ENCODE measurements around the gene CENPA.

Gene CENPA

DNA sequence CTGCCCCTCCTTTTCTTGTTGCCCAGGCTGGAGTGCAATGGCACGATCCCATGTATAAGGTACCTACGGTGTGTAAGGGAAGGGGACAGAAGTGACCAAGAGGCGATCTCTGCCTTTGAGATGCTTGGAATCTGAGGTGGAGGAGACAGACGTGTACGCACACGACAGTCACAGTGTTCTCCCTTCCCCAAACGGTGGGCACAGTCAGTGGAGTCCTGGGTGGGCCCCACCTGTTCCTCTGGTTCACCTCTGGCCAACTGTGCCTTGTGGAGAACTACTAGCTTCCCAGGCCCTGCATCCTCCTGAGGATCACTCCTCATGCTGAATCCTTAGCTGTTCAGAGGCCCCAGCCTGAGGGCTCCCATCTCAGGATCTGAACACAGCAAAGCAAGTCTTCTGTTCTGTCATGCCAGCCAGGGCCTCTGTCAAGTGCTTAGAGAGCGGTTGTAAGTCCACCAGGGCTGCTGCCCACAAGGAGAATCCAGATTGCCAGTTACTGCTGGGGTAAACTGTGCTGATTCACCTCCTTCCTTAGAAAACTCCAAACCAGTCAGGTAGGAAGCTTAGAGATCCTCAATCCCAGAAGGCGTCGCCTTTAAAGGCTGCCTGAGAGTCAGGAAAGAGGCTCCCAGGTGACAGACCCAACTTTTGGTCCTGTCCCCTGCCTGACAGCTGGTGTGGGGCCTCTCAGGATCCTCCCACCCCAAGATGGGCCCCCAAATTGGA, 20.2 kb upstream of the CENPA start:
- POLR2A ChIA-PET = no interaction called here
- no peak for DNase-seq (ENCODE audit: extremely low spot score)
- CTCF ChIA-PET = no interaction called here
- TF ChIP-seq SP1 (IDR thresholded peaks at IDR 0.05) (no peak), FOXK2 (IDR thresholded peaks at IDR 0.05) (no peak), BHLHE40 (IDR thresholded peaks at IDR 0.05; ENCODE audit: borderline replicate concordance) (no peak), ELF4 (IDR thresholded peaks at IDR 0.05) (no peak), LEF1 (IDR thresholded peaks at IDR 0.05; ENCODE audit: borderline replicate concordance) (no peak), SUZ12 (IDR thresholded peaks at IDR 0.05) (no peak), CTBP1 (IDR thresholded peaks at IDR 0.05; ENCODE audit: borderline replicate concordance) (no peak), L3MBTL2 (conservative IDR thresholded peaks at IDR 0.05) (no peak), FOXM1 (IDR thresholded peaks at IDR 0.05; ENCODE audit: borderline replicate concordance) (no peak), NFRKB (IDR thresholded peaks at IDR 0.05) (no peak), FOXA1 (IDR thresholded peaks at IDR 0.05) (no peak), TARDBP (IDR thresholded peaks at IDR 0.05) (no peak), HDGF (IDR thresholded peaks at IDR 0.05; ENCODE audit: borderline replicate concordance) (no peak), ARNT (IDR thresholded peaks at IDR 0.05) (no peak), ZNF384 (IDR thresholded peaks at IDR 0.05) (no peak)
- TF ChIP-seq, protein P1, sequence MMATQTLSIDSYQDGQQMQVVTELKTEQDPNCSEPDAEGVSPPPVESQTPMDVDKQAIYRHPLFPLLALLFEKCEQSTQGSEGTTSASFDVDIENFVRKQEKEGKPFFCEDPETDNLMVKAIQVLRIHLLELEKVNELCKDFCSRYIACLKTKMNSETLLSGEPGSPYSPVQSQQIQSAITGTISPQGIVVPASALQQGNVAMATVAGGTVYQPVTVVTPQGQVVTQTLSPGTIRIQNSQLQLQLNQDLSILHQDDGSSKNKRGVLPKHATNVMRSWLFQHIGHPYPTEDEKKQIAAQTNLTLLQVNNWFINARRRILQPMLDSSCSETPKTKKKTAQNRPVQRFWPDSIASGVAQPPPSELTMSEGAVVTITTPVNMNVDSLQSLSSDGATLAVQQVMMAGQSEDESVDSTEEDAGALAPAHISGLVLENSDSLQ (IDR thresholded peaks at IDR 0.05) = no peak

DNA sequence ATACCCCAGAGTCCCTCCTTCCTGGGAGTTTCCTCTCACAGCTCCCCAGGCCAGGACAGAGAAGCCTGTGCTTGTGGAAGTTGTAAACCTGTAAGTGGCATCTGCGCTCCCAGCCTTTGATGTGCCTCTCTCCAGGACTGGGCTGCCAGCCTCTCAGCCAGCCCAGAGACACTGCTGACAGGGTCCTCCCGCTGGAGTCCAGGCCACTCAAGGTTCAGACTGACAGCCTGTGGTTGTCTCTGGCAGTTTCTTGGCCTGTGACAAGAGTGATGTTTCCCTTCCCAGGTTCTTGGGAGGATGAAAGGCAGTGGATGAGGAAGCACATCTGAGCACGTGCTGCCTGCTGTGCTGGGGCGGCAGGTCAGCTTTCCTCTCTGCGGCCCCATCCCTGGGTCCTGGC, 18.7 kb upstream of the CENPA start:
- TF ChIP-seq FOXA1 (IDR thresholded peaks at IDR 0.05) (no peak), LEF1 (IDR thresholded peaks at IDR 0.05; ENCODE audit: borderline replicate concordance) (no peak), CTBP1 (IDR thresholded peaks at IDR 0.05; ENCODE audit: borderline replicate concordance) (no peak)
- ChIA-PET POLR2A (no interaction called here), CTCF (no interaction called here)
- DNase-seq (ENCODE audit: extremely low spot score) = no peak

DNA sequence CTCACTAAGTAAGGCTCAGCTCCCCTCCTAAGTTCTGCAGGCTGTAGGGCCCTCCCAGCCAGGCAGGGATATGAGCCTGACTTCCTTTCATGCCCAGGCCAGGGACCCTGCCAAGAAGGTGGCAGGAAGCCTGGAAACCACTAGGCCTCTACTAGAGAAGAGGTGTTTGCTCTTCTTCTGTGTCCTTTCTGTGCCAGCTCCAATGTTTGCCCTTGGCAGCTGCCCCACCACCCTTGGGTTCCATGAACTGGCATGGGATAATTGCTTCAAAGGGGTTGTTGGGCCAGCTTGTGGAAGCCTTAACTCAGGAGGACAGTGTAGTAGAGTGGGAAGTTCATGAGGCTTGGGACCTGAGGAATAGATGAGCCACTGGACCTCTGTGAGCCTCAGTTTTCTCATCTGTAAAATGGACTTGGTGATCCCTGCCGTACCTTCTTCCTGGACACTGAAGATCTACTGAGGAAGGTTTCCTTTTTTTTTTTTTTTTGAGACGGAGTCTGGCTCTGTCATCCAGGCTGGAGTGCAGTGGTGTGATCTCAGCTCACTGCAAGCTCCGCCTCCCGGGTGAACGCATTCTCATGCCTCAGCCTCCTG, 17.9 kb upstream of the CENPA start:
- POLR2A ChIA-PET = no interaction called here
- CTCF ChIA-PET = no interaction called here
- DNase-seq (ENCODE audit: extremely low spot score) = no peak
- TF ChIP-seq NFRKB (IDR thresholded peaks at IDR 0.05) = no peak
- no peak for TF ChIP-seq ELF4 (IDR thresholded peaks at IDR 0.05)
- no peak for TF ChIP-seq L3MBTL2 (conservative IDR thresholded peaks at IDR 0.05)
- no peak for TF ChIP-seq CTBP1 (IDR thresholded peaks at IDR 0.05; ENCODE audit: borderline replicate concordance)
- TF ChIP-seq LEF1 (IDR thresholded peaks at IDR 0.05; ENCODE audit: borderline replicate concordance) = no peak
- TF ChIP-seq FOXA1 (IDR thresholded peaks at IDR 0.05) = no peak

DNA sequence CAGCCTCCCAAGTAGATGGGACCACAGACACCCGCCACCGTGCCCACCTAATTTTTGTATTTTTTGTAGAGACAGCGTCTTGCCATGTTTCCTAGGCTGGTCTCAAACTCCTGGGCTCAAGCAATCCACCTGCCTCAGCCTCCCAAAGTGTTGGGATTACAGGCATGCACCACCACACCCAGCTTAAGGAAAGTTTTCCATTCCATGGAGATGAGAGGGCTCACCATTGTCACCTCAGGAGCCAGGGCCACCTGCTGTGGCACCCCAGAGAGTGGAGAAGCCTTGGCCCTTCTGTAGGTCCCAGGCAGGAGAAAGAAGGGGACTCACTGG, 17.1 kb upstream of the CENPA start:
- CTCF ChIA-PET = interaction anchor here (1.1 kb wide), 1 partner anchor 9 kb away, joined by 4 read pairs; no protein-coding TSS in a partner anchor
- TF ChIP-seq HDGF (IDR thresholded peaks at IDR 0.05; ENCODE audit: borderline replicate concordance) (no peak), BHLHE40 (IDR thresholded peaks at IDR 0.05; ENCODE audit: borderline replicate concordance) (no peak), SUZ12 (IDR thresholded peaks at IDR 0.05) (no peak), NFRKB (IDR thresholded peaks at IDR 0.05) (no peak)
- POLR2A ChIA-PET = interaction anchor here (1.5 kb wide), 1 partner anchor 17 kb away, joined by 5 read pairs; the partner anchor contains the start of gene CENPA

DNA sequence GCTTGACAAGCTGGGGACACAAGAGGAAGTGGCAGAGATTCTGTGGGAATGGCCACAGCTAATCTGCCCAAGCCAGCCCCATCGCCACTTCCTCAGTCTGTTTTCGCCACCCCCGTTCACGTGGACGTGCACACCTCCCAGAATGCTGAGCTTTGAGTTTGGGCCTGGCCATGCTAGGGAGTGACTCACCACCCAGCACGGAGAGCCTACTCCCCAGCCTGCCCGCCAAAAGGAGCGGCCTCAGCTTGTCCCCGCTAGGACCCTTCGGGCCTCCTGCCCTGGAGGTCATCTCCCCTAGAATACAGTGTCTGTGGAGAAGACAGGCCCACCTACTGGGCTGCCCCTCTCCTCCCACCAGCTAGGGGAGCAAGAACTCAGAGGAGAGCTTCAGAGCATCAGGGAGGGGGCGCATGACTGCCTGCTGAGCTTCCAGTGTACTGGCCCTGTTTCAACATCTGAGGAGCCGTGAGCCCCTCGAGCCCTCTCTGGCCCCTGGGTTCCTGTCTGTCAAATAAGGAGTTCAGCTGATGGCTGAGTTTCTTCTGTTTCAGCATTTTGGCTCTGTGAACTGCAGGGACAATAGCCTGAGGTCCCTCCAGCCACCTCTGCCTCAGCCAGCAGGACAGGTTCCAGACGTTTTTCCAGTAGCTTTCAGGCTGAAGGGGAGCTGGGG, 16.6 kb upstream of the CENPA start:
- DNase-seq (ENCODE audit: extremely low spot score) = no peak
- TF ChIP-seq, protein P1 (IDR thresholded peaks at IDR 0.05) = no peak
- no peak for TF ChIP-seq ARNT (IDR thresholded peaks at IDR 0.05)
- no peak for TF ChIP-seq SUZ12 (IDR thresholded peaks at IDR 0.05)
- no peak for TF ChIP-seq TARDBP (IDR thresholded peaks at IDR 0.05)
- no peak for TF ChIP-seq BHLHE40 (IDR thresholded peaks at IDR 0.05; ENCODE audit: borderline replicate concordance)
- TF ChIP-seq LEF1 (IDR thresholded peaks at IDR 0.05; ENCODE audit: borderline replicate concordance) = no peak
- TF ChIP-seq SP1 (IDR thresholded peaks at IDR 0.05) = no peak
- no peak for TF ChIP-seq L3MBTL2 (conservative IDR thresholded peaks at IDR 0.05)
- TF ChIP-seq FOXA1 (IDR thresholded peaks at IDR 0.05) = no peak
- TF ChIP-seq HDGF (IDR thresholded peaks at IDR 0.05; ENCODE audit: borderline replicate concordance) = no peak
- no peak for TF ChIP-seq FOXM1 (IDR thresholded peaks at IDR 0.05; ENCODE audit: borderline replicate concordance)
- TF ChIP-seq CTBP1 (IDR thresholded peaks at IDR 0.05; ENCODE audit: borderline replicate concordance) = no peak
- no peak for TF ChIP-seq ELF4 (IDR thresholded peaks at IDR 0.05)
- POLR2A ChIA-PET = interaction anchor here (1.5 kb wide), 1 partner anchor 16 kb away, joined by 5 read pairs; the partner anchor contains the start of gene CENPA
- CTCF ChIA-PET = interaction anchor here (1.1 kb wide), 1 partner anchor 8 kb away, joined by 4 read pairs; no protein-coding TSS in a partner anchor

More for the DNA sequence above, 17.1 kb upstream of the CENPA start:
- DNase-seq (ENCODE audit: extremely low spot score) = no peak

DNA sequence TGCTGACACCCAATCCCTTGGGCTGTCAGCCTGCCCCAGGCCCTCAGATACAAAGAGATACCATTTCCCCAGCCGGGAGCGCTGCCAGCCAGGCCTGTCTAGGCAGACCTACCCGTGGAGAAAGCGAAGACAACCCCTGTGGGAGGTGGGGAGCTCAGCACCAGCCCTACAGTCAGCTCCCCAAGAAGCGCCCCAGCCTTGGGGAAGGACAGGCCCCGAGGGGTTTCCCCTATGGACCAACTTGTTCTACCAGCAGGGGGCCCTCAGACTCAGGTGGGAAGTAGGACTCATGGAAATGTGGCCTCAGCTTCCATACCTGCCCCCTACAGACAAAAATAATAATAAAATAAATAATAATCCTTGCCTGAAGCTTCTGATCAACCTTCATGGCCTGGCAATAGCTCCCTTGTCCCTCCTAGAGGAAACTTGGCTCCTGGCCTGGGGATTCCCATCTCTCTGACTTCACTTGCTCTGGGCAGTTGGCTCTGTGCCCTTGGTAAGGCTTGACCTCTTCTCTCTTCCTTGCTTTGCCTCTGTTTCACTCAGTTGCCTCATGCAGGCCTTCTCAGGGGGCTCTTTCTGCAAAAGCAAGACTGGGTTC, 14.8 kb upstream of the CENPA start:
- POLR2A ChIA-PET = no interaction called here
- no peak for DNase-seq (ENCODE audit: extremely low spot score)
- CTCF ChIA-PET = interaction anchor here (0.6 kb wide), 1 partner anchor 353 kb away, joined by 3 read pairs; no protein-coding TSS in a partner anchor
- TF ChIP-seq TARDBP (IDR thresholded peaks at IDR 0.05) = no peak
- no peak for TF ChIP-seq ARNT (IDR thresholded peaks at IDR 0.05)
- TF ChIP-seq LEF1 (IDR thresholded peaks at IDR 0.05; ENCODE audit: borderline replicate concordance) = no peak
- TF ChIP-seq NFRKB (IDR thresholded peaks at IDR 0.05) = no peak
- no peak for TF ChIP-seq SP1 (IDR thresholded peaks at IDR 0.05)
- TF ChIP-seq L3MBTL2 (conservative IDR thresholded peaks at IDR 0.05) = no peak
- no peak for TF ChIP-seq BHLHE40 (IDR thresholded peaks at IDR 0.05; ENCODE audit: borderline replicate concordance)
- no peak for TF ChIP-seq ELF4 (IDR thresholded peaks at IDR 0.05)
- no peak for TF ChIP-seq FOXM1 (IDR thresholded peaks at IDR 0.05; ENCODE audit: borderline replicate concordance)
- TF ChIP-seq FOXA1 (IDR thresholded peaks at IDR 0.05) = no peak
